Spinal cord (tissue), 10 donors: ENCODE results near the gene NRF1. TPM values are rescaled to one million over a fixed set of nuclear protein-coding genes. Genes with fewer than 3 reads are reported as not detected.
A peak's percentile ranks its signal among the peaks of the same experiment; 100 is the strongest.
"Not testable (repeated sequence)": the region's sequence is repeated elsewhere in the genome, so short reads cannot be mapped to it uniquely, and the experiment has no call there.

Experiments used
- DNase-seq, 6 donors: peaks; one replicate each; pipeline versions ENCODE4 v3.0.0 to v3.0.0-alpha.2; 2013 to 2015; ENCODE audit warnings: low spot score in 6 of 6, low read depth in 4 of 6
- H3K27ac ChIP-seq: one replicate; pipeline ENCODE4 v1.5.1; 2013; ENCODE audit warnings: low read depth, low read length, control low read depth
- H3K27me3 ChIP-seq: one replicate; pipeline ENCODE4 v1.6.1; 2013; ENCODE audit warnings: low read length; ENCODE audit not compliant: control insufficient read depth, insufficient read depth
- H3K36me3 ChIP-seq: one replicate; pipeline ENCODE4 v1.6.1; 2013; ENCODE audit warnings: low read length; ENCODE audit not compliant: control insufficient read depth, insufficient read depth
- H3K4me1 ChIP-seq: one replicate; pipeline ENCODE4 v1.6.1; 2013; ENCODE audit warnings: low read length; ENCODE audit not compliant: control insufficient read depth, insufficient read depth
- H3K4me3 ChIP-seq: one replicate; pipeline ENCODE4 v1.5.1; 2013; ENCODE audit warnings: low read depth, low read length, control low read depth
- H3K9me3 ChIP-seq: one replicate; pipeline ENCODE4 v1.6.1; 2013; ENCODE audit warnings: low read length; ENCODE audit not compliant: control insufficient read depth, insufficient read depth
- WGBS: methylation state at CpG from one replicate; pipeline ENCODE4 v1.1.5; 2013; ENCODE audit warnings: missing lambda C conversion rate; ENCODE audit not compliant: insufficient coverage; 5-methylcytosine and 5-hydroxymethylcytosine counted together
- polyA plus RNA-seq, 2 donors: library from polyadenylated mRNA; unstranded; fragments of 120-200 nt; gene quantifications; one replicate each; pipeline ENCODE4 v1.2.1, GENCODE V29; 2013; ENCODE audit not compliant: insufficient read length in 2 of 2
- total RNA-seq, 2 donors: library from RNA; depleted of rRNA in 1 of 2; stranded (reverse); fragments of 120-200 nt in 1 of 2; fragments of >200 nt in 1 of 2; gene quantifications; one replicate each; pipeline versions ENCODE4 v1.2.3 to v1.2.4, GENCODE V29; 2013 to 2014
- donor health status: healthy.

The NRF1 gene
- total and polyA plus RNA-seq, 4 donors: 19.9 to 30.0 (median 22.8) TPM

- Histone ChIP-seq H3K9me3 (no peaks in the 10 kb centered on the region), H3K27me3 (no peaks in the 10 kb centered on the region), H3K36me3 (no peaks in the 10 kb centered on the region), H3K4me3 (no peak overlapping the region), H3K4me1 (peaks cover 18% of the 10 kb centered on the region), H3K27ac (no peak overlapping the region)
- DNase-seq: peak in 1 of 6 donors; percentile 19
- no CpG with 5 or more reads among the region's 1 CpG for WGBS
These were observed 3.5 kb downstream of the NRF1 start for GRCh38 chr7:129615018-129615417.

GRCh38 chr7:129616530-129616929 is 5.0 kb downstream of the NRF1 start:
- peaks cover 15% of the 10 kb centered on the region for H3K4me1 ChIP-seq
- H3K36me3 ChIP-seq: no peaks in the 10 kb centered on the region
- no peak overlapping the region for H3K27ac ChIP-seq
- 39% methylated on average over 4 of the region's 4 CpGs for WGBS
- DNase-seq: no peak
- H3K27me3 ChIP-seq: no peaks in the 10 kb centered on the region
- no peak overlapping the region for H3K4me3 ChIP-seq
- H3K9me3 ChIP-seq: no peaks in the 10 kb centered on the region

GRCh38 chr7:129617178-129617577 is 5.7 kb downstream of the NRF1 start:
- Histone ChIP-seq H3K27ac (peak overlapping the region; percentile 53), H3K9me3 (no peaks in the 10 kb centered on the region), H3K4me1 (peaks cover 15% of the 10 kb centered on the region), H3K4me3 (no peak overlapping the region), H3K36me3 (no peaks in the 10 kb centered on the region), H3K27me3 (no peaks in the 10 kb centered on the region)
- WGBS: 55% methylated on average over 1 of the region's 3 CpGs
- no peak for DNase-seq

GRCh38 chr7:129617652-129618051 is 6.1 kb downstream of the NRF1 start:
- Histone ChIP-seq H3K4me1 (peaks cover 15% of the 10 kb centered on the region), H3K27ac (peak overlapping the region; percentile 53), H3K4me3 (no peak overlapping the region), H3K36me3 (no peaks in the 10 kb centered on the region), H3K27me3 (no peaks in the 10 kb centered on the region), H3K9me3 (no peaks in the 10 kb centered on the region)
- DNase-seq: no peak
- WGBS: 86% methylated on average over 1 of the region's 1 CpG

GRCh38 chr7:129626896-129627295 is 15.4 kb downstream of the NRF1 start:
- no peak for DNase-seq
- Histone ChIP-seq H3K36me3 (peaks cover 2% of the 10 kb centered on the region), H3K9me3 (no peaks in the 10 kb centered on the region), H3K27me3 (no peaks in the 10 kb centered on the region), H3K27ac (no peak overlapping the region), H3K4me3 (no peak overlapping the region), H3K4me1 (no peaks in the 10 kb centered on the region)
- WGBS: 100% methylated on average over 1 of the region's 3 CpGs

GRCh38 chr7:129630341-129630740 is 18.8 kb downstream of the NRF1 start:
- Histone ChIP-seq H3K36me3 (peaks cover 2% of the 10 kb centered on the region), H3K27me3 (no peaks in the 10 kb centered on the region)
- no CpG with 5 or more reads among the region's 2 CpGs for WGBS

GRCh38 chr7:129634361-129635034 is 23.0 kb downstream of the NRF1 start:
- no peaks in the 10 kb centered on the region for H3K4me1 ChIP-seq
- WGBS: no CpG with 5 or more reads among the region's 2 CpGs
- no peaks in the 10 kb centered on the region for H3K36me3 ChIP-seq
- H3K9me3 ChIP-seq: no peaks in the 10 kb centered on the region
- DNase-seq: no peak
- H3K27ac ChIP-seq: no peak overlapping the region
- H3K27me3 ChIP-seq: no peaks in the 10 kb centered on the region
- H3K4me3 ChIP-seq: no peak overlapping the region

More at GRCh38 chr7:129630341-129630740, 18.8 kb downstream of the NRF1 start:
- Histone ChIP-seq H3K4me1 (no peaks in the 10 kb centered on the region), H3K4me3 (no peak overlapping the region), H3K9me3 (no peaks in the 10 kb centered on the region), H3K27ac (no peak overlapping the region)
- no peak for DNase-seq

- peak in 2 of 6 donors; percentile 89 to 94 for DNase-seq
- WGBS: 0% methylated on average over 3 of the region's 6 CpGs
These were observed 23.9 kb downstream of the NRF1 start for GRCh38 chr7:129635300-129636029.

GRCh38 chr7:129636030-129636550 is 24.6 kb downstream of the NRF1 start:
- H3K4me1 ChIP-seq, H3K27ac ChIP-seq, H3K9me3 ChIP-seq, H3K36me3 ChIP-seq, H3K27me3 ChIP-seq, DNase-seq, H3K4me3 ChIP-seq: not testable (repeated sequence)
- 96% methylated on average over 4 of the region's 5 CpGs for WGBS

More at GRCh38 chr7:129635300-129636029, 23.9 kb downstream of the NRF1 start:
- Histone ChIP-seq H3K36me3 (no peaks in the 10 kb centered on the region), H3K4me3 (no peak overlapping the region), H3K9me3 (no peaks in the 10 kb centered on the region), H3K27me3 (no peaks in the 10 kb centered on the region), H3K4me1 (no peaks in the 10 kb centered on the region), H3K27ac (no peak overlapping the region)
